Activated T-helper 2 cell treated with anti-CD3 and anti-CD28 coated beads, Interferon-gamma antibody, Interleukin-2, Interleukin-4, amounts not matched to agents 10 μg/mL and 5 μg/mL and 100 μg/mL, durations not matched to agents 14 hours and 24 hours and 36 hours (primary cell): Measurements from ENCODE around the gene FOXRED2. TPM values are rescaled to one million over a fixed set of nuclear protein-coding genes. Genes with fewer than 3 reads are reported as not detected.

Experiments used
- DNase-seq: peaks from one replicate; pipeline ENCODE4 v3.0.0; 2021; ENCODE audit warnings: low spot score
- H3K27ac Mint-ChIP-seq: one replicate; pipeline ENCODE4 v1.8.0; 2021; ENCODE audit warnings: mixed read lengths
- H3K27me3 Mint-ChIP-seq: one replicate; pipeline ENCODE4 v1.8.0; 2021; ENCODE audit warnings: low read depth, mixed read lengths
- H3K36me3 Mint-ChIP-seq: one replicate; pipeline ENCODE4 v1.8.0; 2021; ENCODE audit warnings: low read depth, mixed read lengths
- H3K4me1 Mint-ChIP-seq: one replicate; pipeline ENCODE4 v1.8.0; 2021; ENCODE audit warnings: low read depth, mixed read lengths
- H3K4me3 Mint-ChIP-seq: one replicate; pipeline ENCODE4 v1.8.0; 2021; ENCODE audit warnings: low read depth, mild to moderate bottlenecking, moderate library complexity, mixed read lengths
- H3K9me3 Mint-ChIP-seq: one replicate; pipeline ENCODE4 v1.8.0; 2021; ENCODE audit warnings: mixed read lengths
- intact Hi-C: fragments of 100-400 bp; cut with micrococcal nuclease; formaldehyde crosslinking; loops from one replicate; pipeline ENCODE4 v1.15.1; 2023
- total RNA-seq: library from RNA; stranded (reverse); gene quantifications from 2 replicates; pipeline ENCODE4 v1.2.3, GENCODE V29; 2022

Gene FOXRED2
- 17.6 and 21.0 TPM in 2 replicates for total RNA-seq

GRCh38 chr22:36506637-36507517 is at the start of gene FOXRED2:
TSS of gene FOXRED2 (minus strand) at chr22:36507040. CDS start at chr22:36506422, 618 bp downstream.
- intact Hi-C loops: no loop called here
- Mint-ChIP-seq H3K36me3 (peaks cover 23% of the 10 kb centered on the region), H3K4me3 (peak within 1 kb of the TSS; percentile 72), H3K9me3 (no peaks in the 10 kb centered on the region), H3K27me3 (no peaks in the 10 kb centered on the region), H3K27ac (no peak within 1 kb of the TSS), H3K4me1 (peaks cover 5% of the 10 kb centered on the region)
- DNase-seq: peak; percentile 92

GRCh38 chr22:36554098-36554497 is 47.3 kb upstream of the FOXRED2 start:
- Mint-ChIP-seq H3K27ac (no peak overlapping the region), H3K4me1 (peaks cover 4% of the 10 kb centered on the region), H3K36me3 (no peaks in the 10 kb centered on the region), H3K27me3 (peaks cover 10% of the 10 kb centered on the region), H3K9me3 (no peaks in the 10 kb centered on the region), H3K4me3 (no peak overlapping the region)
- intact Hi-C loops: no loop called here
- no peak for DNase-seq

GRCh38 chr22:36552289-36552688 is 45.4 kb upstream of the FOXRED2 start:
- peaks cover 10% of the 10 kb centered on the region for H3K27me3 Mint-ChIP-seq
- intact Hi-C loops: no loop called here

GRCh38 chr22:36550701-36551495 is 44.1 kb upstream of the FOXRED2 start:
- H3K4me1 Mint-ChIP-seq: peaks cover 11% of the 10 kb centered on the region
- peaks cover 10% of the 10 kb centered on the region for H3K27me3 Mint-ChIP-seq
- no peaks in the 10 kb centered on the region for H3K36me3 Mint-ChIP-seq
- intact Hi-C loops: no loop called here
- no peak overlapping the region for H3K4me3 Mint-ChIP-seq
- no peak overlapping the region for H3K27ac Mint-ChIP-seq
- DNase-seq: no peak
- no peaks in the 10 kb centered on the region for H3K9me3 Mint-ChIP-seq

More at GRCh38 chr22:36552289-36552688, 45.4 kb upstream of the FOXRED2 start:
- H3K4me3 Mint-ChIP-seq: no peak overlapping the region
- H3K9me3 Mint-ChIP-seq: no peaks in the 10 kb centered on the region
- H3K36me3 Mint-ChIP-seq: no peaks in the 10 kb centered on the region
- H3K4me1 Mint-ChIP-seq: peaks cover 5% of the 10 kb centered on the region
- H3K27ac Mint-ChIP-seq: no peak overlapping the region
- DNase-seq: no peak

DNA sequence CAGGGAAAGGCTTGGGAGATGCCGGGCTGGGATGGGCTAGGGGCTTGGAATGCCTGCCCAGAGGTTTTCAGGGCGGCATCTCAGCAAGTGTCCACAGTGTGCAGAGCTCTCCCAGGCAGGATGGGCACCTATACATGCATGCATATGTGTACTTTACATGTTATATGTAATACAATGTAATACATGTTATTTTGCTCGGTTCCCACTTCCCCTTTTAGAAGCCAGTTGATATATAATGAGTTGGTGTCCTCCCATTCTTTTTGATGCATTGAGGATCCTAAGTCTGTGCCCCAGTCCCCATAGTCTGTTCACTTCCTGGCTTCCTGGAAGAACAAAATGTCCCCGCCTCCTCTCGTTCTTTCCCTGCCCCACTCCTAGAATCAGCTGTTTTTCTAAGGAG is 42.2 kb upstream of the FOXRED2 start:
- H3K4me3 Mint-ChIP-seq: no peak overlapping the region
- no peaks in the 10 kb centered on the region for H3K9me3 Mint-ChIP-seq
- intact Hi-C loops: loop anchor here (10.0 kb wide), 1 partner anchor 226 kb away; the partner anchor contains the start of gene IFT27
- H3K36me3 Mint-ChIP-seq: no peaks in the 10 kb centered on the region
- H3K27ac Mint-ChIP-seq: no peak overlapping the region
- no peak for DNase-seq
- H3K4me1 Mint-ChIP-seq: peaks cover 15% of the 10 kb centered on the region
- H3K27me3 Mint-ChIP-seq: peaks cover 10% of the 10 kb centered on the region

- no peak overlapping the region for H3K27ac Mint-ChIP-seq
- peaks cover 15% of the 10 kb centered on the region for H3K4me1 Mint-ChIP-seq
- no peaks in the 10 kb centered on the region for H3K9me3 Mint-ChIP-seq
- peaks cover 10% of the 10 kb centered on the region for H3K27me3 Mint-ChIP-seq
- intact Hi-C loops: loop anchor here (10.0 kb wide), 1 partner anchor 226 kb away; the partner anchor contains the start of gene IFT27
- no peaks in the 10 kb centered on the region for H3K36me3 Mint-ChIP-seq
- no peak overlapping the region for H3K4me3 Mint-ChIP-seq
- no peak for DNase-seq
Measured at GRCh38 chr22:36548606-36549005, 41.8 kb upstream of the FOXRED2 start.

GRCh38 chr22:36546932-36547331 is 40.1 kb upstream of the FOXRED2 start:
- H3K4me1 Mint-ChIP-seq: peaks cover 20% of the 10 kb centered on the region
- DNase-seq: no peak
- H3K9me3 Mint-ChIP-seq: no peaks in the 10 kb centered on the region
- intact Hi-C loops: loop anchor here (1.0 to 10.0 kb wide), 3 partner anchors 228 to 431 kb away; partner anchors contain the start of genes IFT27 and NCF4
- no peaks in the 10 kb centered on the region for H3K36me3 Mint-ChIP-seq
- peak overlapping the region; percentile 17 for H3K27ac Mint-ChIP-seq
- H3K27me3 Mint-ChIP-seq: peaks cover 10% of the 10 kb centered on the region
- H3K4me3 Mint-ChIP-seq: no peak overlapping the region

- intact Hi-C loops: loop anchor here (1.0 to 10.0 kb wide), 3 partner anchors 229 to 432 kb away; partner anchors contain the start of genes IFT27 and NCF4
- DNase-seq: no peak
- Mint-ChIP-seq H3K9me3 (no peaks in the 10 kb centered on the region), H3K27ac (no peak overlapping the region), H3K4me3 (no peak overlapping the region), H3K36me3 (no peaks in the 10 kb centered on the region), H3K4me1 (peaks cover 23% of the 10 kb centered on the region), H3K27me3 (peaks cover 4% of the 10 kb centered on the region)
Measured at GRCh38 chr22:36546092-36546804, 39.4 kb upstream of the FOXRED2 start.

DNA sequence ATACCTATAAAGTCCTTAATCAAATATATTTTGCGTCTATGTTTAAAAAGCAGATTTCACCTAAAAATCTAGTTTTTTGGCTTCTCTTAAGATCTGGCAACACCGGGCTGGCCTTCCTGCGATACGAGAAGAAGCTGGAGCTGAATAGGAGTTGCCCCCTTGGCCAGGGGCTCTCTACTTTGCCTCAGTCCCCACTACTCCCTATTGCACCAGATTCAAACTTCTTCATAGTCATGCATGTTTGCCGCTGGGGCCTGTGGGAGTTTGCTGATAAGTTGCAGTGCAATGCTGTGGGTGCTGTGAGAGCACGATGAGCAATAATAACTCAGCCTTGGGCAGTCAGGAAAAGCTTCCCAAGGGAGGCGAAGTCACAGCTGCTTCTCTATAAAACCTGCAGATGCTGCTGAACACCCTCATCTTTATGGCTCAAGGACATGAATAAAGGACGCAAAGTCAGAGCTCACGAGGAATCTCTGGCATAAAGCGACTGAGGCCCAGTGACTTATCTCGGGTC is 37.3 kb upstream of the FOXRED2 start:
- no peaks in the 10 kb centered on the region for H3K9me3 Mint-ChIP-seq
- no peak overlapping the region for H3K4me3 Mint-ChIP-seq
- H3K36me3 Mint-ChIP-seq: no peaks in the 10 kb centered on the region
- peaks cover 20% of the 10 kb centered on the region for H3K4me1 Mint-ChIP-seq
- H3K27ac Mint-ChIP-seq: no peak overlapping the region
- H3K27me3 Mint-ChIP-seq: no peaks in the 10 kb centered on the region
- intact Hi-C loops: loop anchor here (10.0 kb wide), 1 partner anchor 231 kb away; the partner anchor contains the start of gene IFT27
- DNase-seq: no peak

- intact Hi-C loops: loop anchor here (10.0 kb wide), 1 partner anchor 233 kb away; the partner anchor contains the start of gene IFT27
- no peak overlapping the region for H3K4me3 Mint-ChIP-seq
- H3K27ac Mint-ChIP-seq: peak overlapping the region; percentile 79
Measured at GRCh38 chr22:36541831-36542411, 35.1 kb upstream of the FOXRED2 start.

GRCh38 chr22:36540867-36541642 is 34.2 kb upstream of the FOXRED2 start:
- no peak overlapping the region for H3K4me3 Mint-ChIP-seq

More at GRCh38 chr22:36541831-36542411, 35.1 kb upstream of the FOXRED2 start:
- no peak for DNase-seq
- H3K36me3 Mint-ChIP-seq: no peaks in the 10 kb centered on the region
- peaks cover 19% of the 10 kb centered on the region for H3K4me1 Mint-ChIP-seq
- H3K9me3 Mint-ChIP-seq: no peaks in the 10 kb centered on the region
- no peaks in the 10 kb centered on the region for H3K27me3 Mint-ChIP-seq

More at GRCh38 chr22:36540867-36541642, 34.2 kb upstream of the FOXRED2 start:
- no peak for DNase-seq
- intact Hi-C loops: loop anchor here (10.0 kb wide), 1 partner anchor 234 kb away; the partner anchor contains the start of gene IFT27
- Mint-ChIP-seq H3K36me3 (no peaks in the 10 kb centered on the region), H3K27me3 (no peaks in the 10 kb centered on the region), H3K4me1 (peaks cover 12% of the 10 kb centered on the region), H3K9me3 (no peaks in the 10 kb centered on the region), H3K27ac (no peak overlapping the region)
